Tibial artery (tissue), 4 donors: ENCODE data around the gene SART3.
"Not testable (repeated sequence)": the region's sequence is repeated elsewhere in the genome, so short reads cannot be mapped to it uniquely, and the experiment has no call there.

Source experiments
- DNase-seq, 2 donors: peaks; one replicate each; pipeline ENCODE4 v3.0.0-alpha.2; 2019
- H3K27ac ChIP-seq, 2 donors: fragments of 200-600 bp; sonication (generic) in 1 of 2; 1 replicate in 1 of 2; 2 replicates in 1 of 2; pipeline ENCODE4 v1.5.1; 2018 to 2019; ENCODE audit warnings: mild to moderate bottlenecking in 1 of 2
- H3K27me3 ChIP-seq, 2 donors: fragments of 200-600 bp; sonication (generic) in 1 of 2; one replicate each; pipeline versions ENCODE4 v1.5.1 to v1.6.0; 2016 to 2019
- H3K36me3 ChIP-seq, 3 donors: fragments of 200-600 bp; sonication (generic) in 2 of 3; one replicate each; pipeline ENCODE4 v1.5.1; 2016 to 2019; ENCODE audit warnings: mild to moderate bottlenecking in 2 of 3
- H3K4me1 ChIP-seq, 4 donors: fragments of 200-600 bp; sonication (generic) in 2 of 4; 1 replicate in 3 of 4; 2 replicates in 1 of 4; pipeline ENCODE4 v1.5.1; 2016 to 2019
- H3K4me3 ChIP-seq, 2 donors: fragments of 200-600 bp; sonication (generic) in 1 of 2; 1 replicate in 1 of 2; 2 replicates in 1 of 2; pipeline ENCODE4 v1.5.1; 2018 to 2019; ENCODE audit warnings: mild to moderate bottlenecking in 2 of 2
- H3K9me3 ChIP-seq, 3 donors: fragments of 200-600 bp; sonication (generic) in 1 of 3; one replicate each; pipeline ENCODE4 v1.5.1; 2016 to 2019
- CTCF ChIP-seq, 2 experiments: fragments of 200-600 bp in 1 of 2; fragments of 450-650 bp in 1 of 2; IDR thresholded peaks; one replicate each; pipeline ENCODE4 v1.5.1; 2017 to 2019; ENCODE audit warnings: antibody characterized with exemption in 2 of 2, mild to moderate bottlenecking in 1 of 2, moderate library complexity in 1 of 2
- intact Hi-C: fragments of 100-400 bp; cut with DNase I; formaldehyde crosslinking; loops from one replicate; pipeline ENCODE4 v1.15.0; 2023; ENCODE audit warnings: low total_unique reads

Gene SART3

GRCh38 chr12:108591267-108591980 lies 30.5 kb upstream of the SART3 start:
- H3K4me3 ChIP-seq: no peak overlapping the region
- H3K27ac ChIP-seq: no peak overlapping the region
- H3K36me3 ChIP-seq: no peaks in the 10 kb centered on the region
- intact Hi-C loops: no loop called here
- H3K27me3 ChIP-seq: peaks cover 0 to 12% of the 10 kb centered on the region in 2 donors
- no peak for TF ChIP-seq CTCF (IDR thresholded peaks at IDR 0.05)
- no peak for DNase-seq
- no peaks in the 10 kb centered on the region for H3K9me3 ChIP-seq
- no peaks in the 10 kb centered on the region for H3K4me1 ChIP-seq

GRCh38 chr12:108590463-108590862 lies 29.5 kb upstream of the SART3 start:
- H3K4me1 ChIP-seq, H3K9me3 ChIP-seq, intact Hi-C loops, H3K36me3 ChIP-seq, H3K4me3 ChIP-seq, H3K27ac ChIP-seq, H3K27me3 ChIP-seq, DNase-seq: not testable (repeated sequence)

GRCh38 chr12:108589840-108590229 lies 28.9 kb upstream of the SART3 start:
- DNase-seq: no peak
- H3K27me3 ChIP-seq: peaks cover 0 to 6% of the 10 kb centered on the region in 2 donors
- no peaks in the 10 kb centered on the region for H3K36me3 ChIP-seq
- no peaks in the 10 kb centered on the region for H3K9me3 ChIP-seq
- H3K4me3 ChIP-seq: no peak overlapping the region
- intact Hi-C loops: no loop called here
- H3K27ac ChIP-seq: no peak overlapping the region
- TF ChIP-seq CTCF (IDR thresholded peaks at IDR 0.05): no peak
- H3K4me1 ChIP-seq: no peaks in the 10 kb centered on the region

- intact Hi-C loops: no loop called here
- Histone ChIP-seq H3K4me1 (no peaks in the 10 kb centered on the region), H3K27ac (no peak overlapping the region), H3K27me3 (peaks cover 0 to 6% of the 10 kb centered on the region in 2 donors), H3K4me3 (no peak overlapping the region), H3K9me3 (no peaks in the 10 kb centered on the region), H3K36me3 (no peaks in the 10 kb centered on the region)
- DNase-seq: no peak
- TF ChIP-seq CTCF (IDR thresholded peaks at IDR 0.05): no peak
These were observed 28.3 kb upstream of the SART3 start for GRCh38 chr12:108589028-108589839.

- Histone ChIP-seq H3K27ac (no peak overlapping the region), H3K36me3 (no peaks in the 10 kb centered on the region), H3K27me3 (peaks cover 0 to 6% of the 10 kb centered on the region in 2 donors), H3K4me1 (no peaks in the 10 kb centered on the region), H3K4me3 (no peak overlapping the region), H3K9me3 (no peaks in the 10 kb centered on the region)
- TF ChIP-seq CTCF (IDR thresholded peaks at IDR 0.05): no peak
- no peak for DNase-seq
- intact Hi-C loops: no loop called here
These were observed 26.9 kb upstream of the SART3 start for GRCh38 chr12:108587826-108588225.

DNA sequence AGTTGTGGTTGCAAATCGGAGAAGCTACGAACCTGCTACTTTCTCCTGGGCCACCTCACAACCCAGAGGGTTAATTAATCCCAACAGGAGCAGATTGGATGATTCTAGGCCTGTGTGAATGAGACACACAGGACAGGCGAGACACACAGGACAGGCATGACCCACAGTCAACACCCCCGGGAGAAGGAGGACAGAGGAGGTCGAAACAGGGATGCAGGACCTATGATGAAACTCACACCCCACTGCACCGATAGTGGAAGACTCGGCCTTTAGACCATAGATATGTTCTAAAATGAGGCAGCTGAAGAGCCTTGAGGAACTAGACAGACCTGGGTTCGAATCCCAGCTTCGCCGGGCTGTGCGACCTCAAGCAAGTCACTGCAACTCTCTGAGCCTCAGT lies 25.3 kb upstream of the SART3 start:
- peaks cover 0 to 6% of the 10 kb centered on the region in 2 donors for H3K27me3 ChIP-seq
- TF ChIP-seq CTCF (IDR thresholded peaks at IDR 0.05): no peak
- no peaks in the 10 kb centered on the region for H3K9me3 ChIP-seq
- no peak overlapping the region for H3K4me3 ChIP-seq
- H3K27ac ChIP-seq: no peak overlapping the region
- DNase-seq: no peak
- no peaks in the 10 kb centered on the region for H3K4me1 ChIP-seq
- intact Hi-C loops: no loop called here
- no peaks in the 10 kb centered on the region for H3K36me3 ChIP-seq
